ENCODE data around the gene HMMR. TPM values are rescaled to one million over a fixed set of nuclear protein-coding genes. Genes with fewer than 3 reads are reported as not detected.

HMMR gene
- total RNA-seq, 1 experiment from 2014 or later, result 54.9 TPM

- ATAC-seq (peak; percentile 41), DNase-seq (ENCODE audit: low read depth, low spot score) (peak; percentile 69)
- H3K4me1 ChIP-seq (ENCODE audit: control insufficient read depth in 1 of 2, insufficient read depth in 2 of 2, low read length in 2 of 2), result peaks cover 6 to 27% of the 10 kb centered on the region in 2 experiments; a peak in 3 of 4 replicates
- CTCF ChIA-PET, result no interaction called here
- POLR2A ChIA-PET, result interaction anchor here (1.2 to 1.6 kb wide), 3 partner anchors 28 to 58 kb away, joined by 3 to 10 read pairs (median 3); partner anchors contain the start of genes HMMR and NUDCD2
- peak overlapping the region; percentile 88 for H2AFZ ChIP-seq (ENCODE audit: low read depth, low read length, poor library complexity, severe bottlenecking)
- intact Hi-C loops (cut with micrococcal nuclease), result loop anchor here (1.0 to 2.0 kb wide), 3 partner anchors 31 to 66 kb away; partner anchors contain the start of genes CCNG1, HMMR and NUDCD2
- no peaks in the 10 kb centered on the region for H3K27me3 ChIP-seq (ENCODE audit: insufficient read depth, low read length)
- BruUV-seq (replicated peaks), result no TSS peak
- RAD21 ChIA-PET (ENCODE audit: low non-redundant PET in 1 of 2, low total read pairs in 2 of 2, uncharacterized antibody in 2 of 2, unreplicated experiment in 2 of 2), result no interaction called here
- peak overlapping the region; percentile 61 to 76 for H3K4me3 ChIP-seq (replicated peaks in 1 of 2; ENCODE audit: low read depth in 1 of 2, low read length in 2 of 2)
- peak overlapping the region; percentile 65 for H3K9ac ChIP-seq (ENCODE audit: low read length)
- H3K79me2 ChIP-seq (ENCODE audit: insufficient read depth, low read length), result peaks cover 28% of the 10 kb centered on the region
- H3K9me3 ChIP-seq (ENCODE audit: control insufficient read depth in 1 of 2, insufficient read depth in 1 of 2, low read depth in 1 of 2, low read length in 2 of 2), result no peaks in the 10 kb centered on the region
- no peaks in the 10 kb centered on the region for H3K9me2 ChIP-seq (ENCODE audit: insufficient read depth)
- H4K20me1 ChIP-seq (ENCODE audit: insufficient read depth), result no peaks in the 10 kb centered on the region
- H3K27ac ChIP-seq (ENCODE audit: low read depth, low read length), result peak overlapping the region; percentile 71
- peak overlapping the region; percentile 75 for H3K4me2 ChIP-seq (ENCODE audit: low read length)
- no peaks in the 10 kb centered on the region for H3K36me3 ChIP-seq (ENCODE audit: control insufficient read depth in 1 of 2, insufficient read depth in 2 of 2, low read length in 2 of 2)
- TF ChIP-seq CEBPB (IDR thresholded peaks at IDR 0.05; ENCODE audit: low read depth), result no peak
- peak; percentile 72 for TF ChIP-seq POLR2AphosphoS5 (IDR thresholded peaks at IDR 0.05; ENCODE audit: low read depth, low read length)
- no peak for TF ChIP-seq SRF (IDR thresholded peaks at IDR 0.05; ENCODE audit: low read depth)
- TF ChIP-seq POLR2A (IDR thresholded peaks at IDR 0.05; ENCODE audit: borderline replicate concordance, extremely low read depth, insufficient read depth, insufficient read length), result peak; percentile 46
- peak; percentile 58 for TF ChIP-seq RAD21 (IDR thresholded peaks at IDR 0.05; ENCODE audit: low read depth)
- no peak for TF ChIP-seq JUND (IDR thresholded peaks at IDR 0.05)
- TF ChIP-seq REST (IDR thresholded peaks at IDR 0.05; ENCODE audit: low read depth), result no peak
- no peak for TF ChIP-seq FOSL1 (IDR thresholded peaks at IDR 0.05; ENCODE audit: low read depth)
- TF ChIP-seq ZFX (IDR thresholded peaks at IDR 0.05), result no peak
- no peak for TF ChIP-seq EZH2 (IDR thresholded peaks at IDR 0.05)
- peak; percentile 58; the same call in 1 of the 2 replicates for TF ChIP-seq SIN3A (IDR thresholded peaks at IDR 0.05; ENCODE audit: low read depth)
- peak; percentile 90; the same call in 1 of the 2 replicates for TF ChIP-seq CBX3 (IDR thresholded peaks at IDR 0.05; ENCODE audit: low read depth)
- peak; percentile 87 for TF ChIP-seq MAX (IDR thresholded peaks at IDR 0.05)
- no peak for TF ChIP-seq YY1 (IDR thresholded peaks at IDR 0.05; ENCODE audit: extremely low read depth, insufficient replicate concordance, low read depth, low read length)
- no peak for TF ChIP-seq EGR1 (IDR thresholded peaks at IDR 0.05; ENCODE audit: low read depth)
- TF ChIP-seq ZNF274 (IDR thresholded peaks at IDR 0.05; ENCODE audit: low read depth, low read length), result no peak
- TF ChIP-seq, protein P1, sequence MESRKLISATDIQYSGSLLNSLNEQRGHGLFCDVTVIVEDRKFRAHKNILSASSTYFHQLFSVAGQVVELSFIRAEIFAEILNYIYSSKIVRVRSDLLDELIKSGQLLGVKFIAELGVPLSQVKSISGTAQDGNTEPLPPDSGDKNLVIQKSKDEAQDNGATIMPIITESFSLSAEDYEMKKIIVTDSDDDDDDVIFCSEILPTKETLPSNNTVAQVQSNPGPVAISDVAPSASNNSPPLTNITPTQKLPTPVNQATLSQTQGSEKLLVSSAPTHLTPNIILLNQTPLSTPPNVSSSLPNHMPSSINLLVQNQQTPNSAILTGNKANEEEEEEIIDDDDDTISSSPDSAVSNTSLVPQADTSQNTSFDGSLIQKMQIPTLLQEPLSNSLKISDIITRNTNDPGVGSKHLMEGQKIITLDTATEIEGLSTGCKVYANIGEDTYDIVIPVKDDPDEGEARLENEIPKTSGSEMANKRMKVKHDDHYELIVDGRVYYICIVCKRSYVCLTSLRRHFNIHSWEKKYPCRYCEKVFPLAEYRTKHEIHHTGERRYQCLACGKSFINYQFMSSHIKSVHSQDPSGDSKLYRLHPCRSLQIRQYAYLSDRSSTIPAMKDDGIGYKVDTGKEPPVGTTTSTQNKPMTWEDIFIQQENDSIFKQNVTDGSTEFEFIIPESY (IDR thresholded peaks at IDR 0.05; ENCODE audit: extremely low read depth, insufficient replicate concordance, low read length), result no peak
- peak; percentile 65 for TF ChIP-seq SP1 (IDR thresholded peaks at IDR 0.05; ENCODE audit: low read depth)
- peak; percentile 39; the same call in 1 of the 2 replicates for TF ChIP-seq ELF1 (IDR thresholded peaks at IDR 0.05; ENCODE audit: borderline replicate concordance, low read depth)
These were observed 43.0 kb downstream of the HMMR start for GRCh38 chr5:163503106-163504078.
